ENCODE data around the gene PCDHB14.
"Not testable (repeated sequence)": the region's sequence is repeated elsewhere in the genome, so short reads cannot be mapped to it uniquely, and the experiment has no call there.

Gene PCDHB14

GRCh38 chr5:141223112-141223783, at the start of gene PCDHB14:
TSS of gene PCDHB14 (plus strand) at chr5:141223343. CDS start at chr5:141223506, 163 bp downstream.
- DNase-seq (ENCODE audit: low read depth), result peak; percentile 50

DNA sequence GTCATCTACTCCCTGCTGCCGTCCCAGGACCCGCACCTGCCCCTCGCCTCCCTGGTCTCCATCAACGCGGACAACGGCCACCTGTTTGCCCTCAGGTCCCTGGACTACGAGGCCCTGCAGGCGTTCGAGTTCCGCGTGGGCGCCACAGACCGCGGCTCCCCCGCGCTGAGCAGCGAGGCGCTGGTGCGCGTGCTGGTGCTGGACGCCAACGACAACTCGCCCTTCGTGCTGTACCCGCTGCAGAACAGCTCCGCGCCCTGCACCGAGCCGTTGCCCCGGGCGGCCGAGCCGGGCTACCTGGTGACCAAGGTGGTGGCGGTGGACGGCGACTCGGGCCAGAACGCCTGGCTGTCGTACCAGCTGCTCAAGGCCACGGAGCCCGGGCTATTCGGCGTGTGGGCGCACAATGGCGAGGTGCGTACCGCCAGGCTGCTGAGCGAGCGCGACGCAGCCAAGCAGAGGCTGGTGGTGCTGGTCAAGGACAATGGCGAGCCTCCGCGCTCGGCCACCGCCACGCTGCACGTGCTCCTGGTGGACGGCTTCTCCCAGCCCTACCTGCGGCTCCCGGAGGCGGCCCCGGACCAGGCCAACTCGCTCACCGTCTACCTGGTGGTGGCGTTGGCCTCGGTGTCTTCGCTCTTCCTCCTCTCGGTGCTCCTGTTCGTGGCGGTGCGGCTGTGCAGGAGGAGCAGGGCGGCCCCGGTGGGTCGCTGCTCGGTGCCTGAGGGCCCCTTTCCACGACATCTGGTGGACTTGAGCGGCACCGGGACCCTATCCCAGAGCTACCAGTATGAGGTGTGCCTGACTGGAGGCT, 48.6 kb upstream of the PCDHB14 start:
- DNase-seq (ENCODE audit: low read depth), result not testable (repeated sequence)

DNA sequence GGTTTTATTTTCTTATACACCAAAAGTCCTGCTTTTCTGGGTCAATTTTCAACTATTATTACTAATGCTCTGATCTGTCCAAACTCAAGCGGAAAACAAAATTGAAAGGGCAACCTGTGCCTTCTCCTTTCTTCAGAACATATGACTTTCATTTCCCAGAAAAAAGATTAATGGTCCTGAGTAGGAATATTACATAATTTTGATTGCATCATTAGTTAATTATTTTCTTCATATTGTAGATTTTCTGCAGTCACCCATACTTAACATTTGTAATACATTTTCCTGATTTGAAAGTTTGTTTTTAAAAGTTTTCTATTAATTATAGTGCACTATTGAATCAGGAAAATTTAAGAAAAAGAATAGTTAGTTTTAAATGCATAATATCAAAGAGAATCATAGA, 47.2 kb upstream of the PCDHB14 start:
- no peak for DNase-seq (ENCODE audit: low read depth)

DNA sequence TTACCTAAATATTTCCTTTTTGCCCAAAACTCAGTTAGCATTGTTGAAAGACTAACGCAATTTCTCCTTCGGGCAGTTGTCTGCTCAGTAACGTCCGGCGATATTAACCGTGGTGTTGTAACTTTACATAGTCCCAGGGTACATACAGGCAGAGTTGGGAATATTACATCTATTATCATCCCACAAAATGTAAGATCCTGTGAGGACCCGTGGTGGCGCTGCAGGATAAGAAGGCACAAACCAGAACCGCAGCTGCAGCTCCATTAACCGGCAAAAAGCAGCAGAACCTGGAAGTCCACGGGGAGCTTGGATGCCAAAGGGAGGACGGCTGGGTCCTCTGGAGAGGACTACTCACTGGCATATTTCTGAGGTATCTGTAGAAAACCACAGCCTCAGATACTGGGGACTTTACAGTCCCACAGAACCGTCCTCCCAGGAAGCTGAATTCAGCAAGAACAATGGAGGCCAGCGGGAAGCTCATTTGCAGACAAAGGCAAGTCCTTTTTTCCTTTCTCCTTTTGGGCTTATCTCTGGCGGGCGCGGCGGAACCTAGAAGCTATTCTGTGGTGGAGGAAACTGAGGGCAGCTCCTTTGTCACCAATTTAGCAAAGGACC, 45.5 kb upstream of the PCDHB14 start, which contains the start of gene PCDHB8:
TSS of gene PCDHB8 (plus strand) at position 214 of the 615 bp plus-strand sequence. CDS start at position 459, 245 bp downstream.
- DNase-seq (ENCODE audit: low read depth), result peak; percentile 6

DNA sequence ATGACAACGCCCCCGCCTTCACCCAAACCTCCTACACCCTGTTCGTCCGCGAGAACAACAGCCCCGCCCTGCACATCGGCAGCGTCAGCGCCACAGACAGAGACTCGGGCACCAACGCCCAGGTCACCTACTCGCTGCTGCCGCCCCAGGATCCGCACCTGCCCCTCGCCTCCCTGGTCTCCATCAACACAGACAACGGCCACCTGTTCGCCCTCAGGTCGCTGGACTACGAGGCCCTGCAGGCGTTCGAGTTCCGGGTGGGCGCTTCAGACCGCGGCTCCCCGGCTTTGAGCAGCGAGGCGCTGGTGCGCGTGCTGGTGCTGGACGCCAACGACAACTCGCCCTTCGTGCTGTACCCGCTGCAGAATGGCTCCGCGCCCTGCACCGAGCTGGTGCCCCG, 43.8 kb upstream of the PCDHB14 start:
- DNase-seq (ENCODE audit: low read depth), result not testable (repeated sequence)

DNA sequence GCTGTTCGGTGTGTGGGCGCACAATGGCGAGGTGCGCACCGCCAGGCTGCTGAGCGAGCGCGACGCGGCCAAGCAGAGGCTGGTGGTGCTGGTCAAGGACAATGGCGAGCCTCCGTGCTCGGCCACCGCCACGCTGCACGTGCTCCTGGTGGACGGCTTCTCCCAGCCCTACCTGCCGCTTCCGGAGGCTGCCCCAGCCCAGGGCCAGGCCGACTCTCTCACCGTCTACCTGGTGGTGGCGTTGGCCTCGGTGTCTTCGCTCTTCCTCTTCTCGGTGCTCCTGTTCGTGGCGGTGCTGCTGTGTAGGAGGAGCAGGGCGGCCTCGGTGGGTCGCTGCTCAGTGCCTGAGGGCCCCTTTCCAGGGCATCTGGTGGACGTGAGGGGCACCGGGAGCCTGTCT, 43.3 kb upstream of the PCDHB14 start:
- not testable (repeated sequence) for DNase-seq (ENCODE audit: low read depth)

GRCh38 chr5:141180313-141180712, 42.8 kb upstream of the PCDHB14 start:
- DNase-seq (ENCODE audit: low read depth), result no peak

GRCh38 chr5:141182248-141182647, 40.9 kb upstream of the PCDHB14 start, which contains the start of gene PCDHB16:
TSS of gene PCDHB16 (plus strand) at chr5:141182387. CDS start at chr5:141182560, 173 bp downstream.
- DNase-seq (ENCODE audit: low read depth), result peak; percentile 46

- DNase-seq (ENCODE audit: low read depth), result not testable (repeated sequence)
Observed at GRCh38 chr5:141184117-141184855, 38.9 kb upstream of the PCDHB14 start.

GRCh38 chr5:141186897-141187512, 36.1 kb upstream of the PCDHB14 start, which contains the start of gene PCDHB9:
TSS of gene PCDHB9 (plus strand) at chr5:141187161. CDS start at chr5:141187319, 158 bp downstream.
- DNase-seq (ENCODE audit: low read depth), result peak; percentile 46

GRCh38 chr5:141188682-141189081, 34.5 kb upstream of the PCDHB14 start:
- DNase-seq (ENCODE audit: low read depth), result not testable (repeated sequence)

- not testable (repeated sequence) for DNase-seq (ENCODE audit: low read depth)
Observed at GRCh38 chr5:141189131-141189530, 34.0 kb upstream of the PCDHB14 start.

DNA sequence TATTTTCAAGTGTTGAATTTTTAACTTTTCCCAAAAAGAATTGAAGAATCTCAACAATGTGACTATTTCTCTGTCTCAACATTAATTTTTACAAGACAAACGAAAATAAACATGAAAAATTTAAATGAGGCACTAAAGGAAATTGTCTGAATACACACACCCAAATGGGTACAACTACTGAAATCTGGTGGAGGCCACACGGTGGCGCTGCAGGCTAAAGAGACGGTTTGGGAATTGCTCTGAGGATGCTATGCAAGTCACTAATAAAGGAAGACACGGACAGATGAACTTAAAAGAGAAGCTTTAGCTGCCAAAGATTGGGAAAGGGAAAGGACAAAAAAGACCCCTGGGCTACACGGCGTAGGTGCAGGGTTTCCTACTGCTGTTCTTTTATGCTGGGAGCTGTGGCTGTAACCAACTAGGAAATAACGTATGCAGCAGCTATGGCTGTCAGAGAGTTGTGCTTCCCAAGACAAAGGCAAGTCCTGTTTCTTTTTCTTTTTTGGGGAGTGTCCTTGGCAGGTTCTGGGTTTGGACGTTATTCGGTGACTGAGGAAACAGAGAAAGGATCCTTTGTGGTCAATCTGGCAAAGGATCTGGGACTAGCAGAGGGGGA, 30.9 kb upstream of the PCDHB14 start, which contains the start of gene PCDHB10:
TSS of gene PCDHB10 (plus strand) at position 244 of the 616 bp plus-strand sequence. CDS start at position 444, 200 bp downstream.
- DNase-seq (ENCODE audit: low read depth), result peak; percentile 32

DNA sequence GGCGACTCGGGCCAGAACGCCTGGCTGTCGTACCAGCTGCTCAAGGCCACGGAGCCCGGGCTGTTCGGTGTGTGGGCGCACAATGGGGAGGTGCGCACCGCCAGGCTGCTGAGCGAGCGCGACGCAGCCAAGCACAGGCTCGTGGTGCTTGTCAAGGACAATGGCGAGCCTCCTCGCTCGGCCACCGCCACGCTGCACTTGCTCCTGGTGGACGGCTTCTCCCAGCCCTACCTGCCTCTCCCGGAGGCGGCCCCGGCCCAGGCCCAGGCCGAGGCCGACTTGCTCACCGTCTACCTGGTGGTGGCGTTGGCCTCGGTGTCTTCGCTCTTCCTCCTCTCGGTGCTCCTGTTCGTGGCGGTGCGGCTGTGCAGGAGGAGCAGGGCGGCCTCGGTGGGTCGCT, 28.8 kb upstream of the PCDHB14 start:
- not testable (repeated sequence) for DNase-seq (ENCODE audit: low read depth)

- DNase-seq (ENCODE audit: low read depth), result no peak
Observed at GRCh38 chr5:141196363-141196762, 26.8 kb upstream of the PCDHB14 start.

DNA sequence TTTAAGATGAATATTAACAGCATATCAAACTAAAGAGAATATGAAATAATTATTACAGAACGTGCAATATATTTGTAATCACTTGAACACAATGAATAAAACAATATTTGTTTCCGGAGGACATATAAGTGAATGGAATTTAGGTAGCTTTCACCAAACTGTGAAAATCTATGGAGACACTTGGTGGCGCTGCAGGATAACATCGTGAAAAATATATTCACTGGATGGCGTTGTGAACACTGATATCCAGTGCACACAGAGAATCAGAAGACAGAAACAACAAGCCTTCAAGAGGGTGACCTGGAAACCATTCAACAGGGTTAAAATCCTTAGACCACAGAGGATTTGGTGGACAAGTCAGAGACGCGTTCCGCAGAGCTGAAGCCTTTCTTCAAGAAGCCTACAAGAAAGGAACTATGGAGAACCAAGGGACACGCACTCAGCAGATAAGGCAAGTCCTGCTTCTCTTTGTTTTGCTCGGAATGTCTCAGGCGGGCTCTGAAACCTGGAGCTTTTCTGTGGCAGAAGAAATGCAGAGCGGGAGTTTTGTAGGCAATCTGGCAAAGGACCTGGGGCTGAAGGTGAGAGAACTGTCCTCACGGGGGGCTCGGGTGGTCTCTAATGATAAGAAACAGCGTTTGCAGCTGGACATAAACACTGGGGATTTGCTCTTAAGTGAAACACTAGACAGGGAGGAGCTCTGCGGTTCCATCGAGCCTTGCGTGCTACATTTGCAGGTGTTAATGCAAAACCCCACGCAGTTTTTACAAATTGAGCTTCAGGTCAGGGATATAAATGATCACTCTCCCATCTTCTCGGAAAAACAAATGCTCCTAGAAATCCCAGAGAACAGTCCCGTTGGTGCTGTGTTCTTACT, 23.5 kb upstream of the PCDHB14 start, which contains the start of gene PCDHB11:
TSS of gene PCDHB11 (plus strand) at position 269 of the 877 bp plus-strand sequence. CDS start at position 417, 148 bp downstream.
- DNase-seq (ENCODE audit: low read depth), result no peak

DNA sequence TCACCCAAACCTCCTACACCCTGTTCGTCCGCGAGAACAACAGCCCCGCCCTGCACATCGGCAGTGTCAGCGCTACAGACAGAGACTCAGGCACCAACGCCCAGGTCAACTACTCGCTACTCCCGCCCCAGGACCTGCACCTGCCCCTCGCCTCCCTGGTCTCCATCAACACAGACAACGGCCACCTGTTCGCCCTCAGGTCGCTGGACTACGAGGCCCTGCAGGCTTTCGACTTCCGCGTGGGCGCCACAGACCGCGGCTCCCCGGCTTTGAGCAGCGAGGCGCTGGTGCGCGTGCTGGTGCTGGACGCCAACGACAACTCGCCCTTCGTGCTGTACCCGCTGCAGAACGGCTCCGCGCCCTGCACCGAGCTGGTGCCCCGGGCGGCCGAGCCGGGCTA, 22.0 kb upstream of the PCDHB14 start:
- DNase-seq (ENCODE audit: low read depth), result not testable (repeated sequence)

DNA sequence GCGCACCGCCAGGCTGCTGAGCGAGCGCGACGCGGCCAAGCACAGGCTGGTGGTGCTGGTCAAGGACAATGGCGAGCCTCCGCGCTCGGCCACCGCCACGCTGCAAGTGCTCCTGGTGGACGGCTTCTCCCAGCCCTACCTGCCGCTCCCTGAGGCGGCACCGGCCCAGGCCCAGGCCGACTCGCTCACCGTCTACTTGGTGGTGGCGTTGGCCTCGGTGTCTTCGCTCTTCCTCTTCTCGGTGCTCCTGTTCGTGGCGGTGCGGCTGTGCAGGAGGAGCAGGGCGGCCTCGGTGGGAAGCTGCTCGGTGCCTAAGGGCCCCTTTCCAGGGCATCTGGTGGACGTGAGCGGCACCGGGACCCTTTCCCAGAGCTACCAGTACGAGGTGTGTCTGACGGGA, 21.5 kb upstream of the PCDHB14 start:
- not testable (repeated sequence) for DNase-seq (ENCODE audit: low read depth)

- peak; percentile 15 for DNase-seq (ENCODE audit: low read depth)
Observed at GRCh38 chr5:141208478-141208877, 14.7 kb upstream of the PCDHB14 start, which contains the start of gene PCDHB12. TSS of gene PCDHB12 (plus strand) at chr5:141208719. CDS start at chr5:141208908, 189 bp downstream.

Data from EH (cell line).